ENCODE data around the gene RIBC2. TPM values are rescaled to one million over a fixed set of nuclear protein-coding genes. Genes with fewer than 3 reads are reported as not detected.

Gene RIBC2
- total and polyA plus RNA-seq, 2 of the 13 experiments (the other 11 are each of a cell fraction or from before 2014, with no cell fraction given), result 0.55 TPM; not detected in 1

- TF ChIP-seq, protein P1, sequence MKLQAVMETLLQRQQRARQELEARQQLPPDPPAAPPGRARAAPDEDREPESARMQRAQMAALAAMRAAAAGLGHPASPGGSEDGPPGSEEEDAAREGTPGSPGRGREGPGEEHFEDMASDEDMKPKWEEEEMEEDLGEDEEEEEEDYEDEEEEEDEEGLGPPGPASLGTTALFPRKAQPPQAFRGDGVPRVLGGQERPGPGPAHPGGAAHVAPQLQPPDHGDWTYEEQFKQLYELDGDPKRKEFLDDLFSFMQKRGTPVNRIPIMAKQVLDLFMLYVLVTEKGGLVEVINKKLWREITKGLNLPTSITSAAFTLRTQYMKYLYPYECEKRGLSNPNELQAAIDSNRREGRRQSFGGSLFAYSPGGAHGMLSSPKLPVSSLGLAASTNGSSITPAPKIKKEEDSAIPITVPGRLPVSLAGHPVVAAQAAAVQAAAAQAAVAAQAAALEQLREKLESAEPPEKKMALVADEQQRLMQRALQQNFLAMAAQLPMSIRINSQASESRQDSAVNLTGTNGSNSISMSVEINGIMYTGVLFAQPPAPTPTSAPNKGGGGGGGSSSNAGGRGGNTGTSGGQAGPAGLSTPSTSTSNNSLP (IDR thresholded peaks at IDR 0.05; ENCODE audit: low read depth, low read length), result no peak
- TF ChIP-seq ZNF501 (CRISPR knock-in tag; IDR thresholded peaks at IDR 0.05), result peak; percentile 69
- TF ChIP-seq, protein P2, sequence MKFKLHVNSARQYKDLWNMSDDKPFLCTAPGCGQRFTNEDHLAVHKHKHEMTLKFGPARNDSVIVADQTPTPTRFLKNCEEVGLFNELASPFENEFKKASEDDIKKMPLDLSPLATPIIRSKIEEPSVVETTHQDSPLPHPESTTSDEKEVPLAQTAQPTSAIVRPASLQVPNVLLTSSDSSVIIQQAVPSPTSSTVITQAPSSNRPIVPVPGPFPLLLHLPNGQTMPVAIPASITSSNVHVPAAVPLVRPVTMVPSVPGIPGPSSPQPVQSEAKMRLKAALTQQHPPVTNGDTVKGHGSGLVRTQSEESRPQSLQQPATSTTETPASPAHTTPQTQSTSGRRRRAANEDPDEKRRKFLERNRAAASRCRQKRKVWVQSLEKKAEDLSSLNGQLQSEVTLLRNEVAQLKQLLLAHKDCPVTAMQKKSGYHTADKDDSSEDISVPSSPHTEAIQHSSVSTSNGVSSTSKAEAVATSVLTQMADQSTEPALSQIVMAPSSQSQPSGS (CRISPR knock-in tag; IDR thresholded peaks at IDR 0.05), result peak; percentile 42; the same call in 1 of the 2 replicates
- TF ChIP-seq, protein P3, sequence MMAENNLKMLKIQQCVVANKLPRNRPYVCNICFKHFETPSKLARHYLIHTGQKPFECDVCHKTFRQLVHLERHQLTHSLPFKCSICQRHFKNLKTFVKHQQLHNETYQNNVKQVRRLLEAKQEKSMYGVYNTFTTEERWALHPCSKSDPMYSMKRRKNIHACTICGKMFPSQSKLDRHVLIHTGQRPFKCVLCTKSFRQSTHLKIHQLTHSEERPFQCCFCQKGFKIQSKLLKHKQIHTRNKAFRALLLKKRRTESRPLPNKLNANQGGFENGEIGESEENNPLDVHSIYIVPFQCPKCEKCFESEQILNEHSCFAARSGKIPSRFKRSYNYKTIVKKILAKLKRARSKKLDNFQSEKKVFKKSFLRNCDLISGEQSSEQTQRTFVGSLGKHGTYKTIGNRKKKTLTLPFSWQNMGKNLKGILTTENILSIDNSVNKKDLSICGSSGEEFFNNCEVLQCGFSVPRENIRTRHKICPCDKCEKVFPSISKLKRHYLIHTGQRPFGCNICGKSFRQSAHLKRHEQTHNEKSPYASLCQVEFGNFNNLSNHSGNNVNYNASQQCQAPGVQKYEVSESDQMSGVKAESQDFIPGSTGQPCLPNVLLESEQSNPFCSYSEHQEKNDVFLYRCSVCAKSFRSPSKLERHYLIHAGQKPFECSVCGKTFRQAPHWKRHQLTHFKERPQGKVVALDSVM (CRISPR knock-in tag; IDR thresholded peaks at IDR 0.05), result peak; percentile 47; the same call in 1 of the 2 replicates
- no peak; the same call in 1 of the 2 replicates for TF ChIP-seq NFKB2 (CRISPR knock-in tag; IDR thresholded peaks at IDR 0.05; ENCODE audit: borderline replicate concordance)
- peak; percentile 63 for TF ChIP-seq ZSCAN31 (CRISPR knock-in tag; IDR thresholded peaks at IDR 0.05; ENCODE audit: low read depth)
- peak; percentile 41; the same call in 1 of the 2 replicates for TF ChIP-seq MIER3 (CRISPR knock-in tag; IDR thresholded peaks at IDR 0.05; ENCODE audit: borderline replicate concordance)
- TF ChIP-seq KMT2A (CRISPR knock-in tag; IDR thresholded peaks at IDR 0.05), result 0 out of 2 replicates have a peak, but pooled peaks have one; percentile 32
- peak; percentile 63; the same call in 1 of the 2 replicates for TF ChIP-seq ERF (CRISPR knock-in tag; IDR thresholded peaks at IDR 0.05)
- TF ChIP-seq ZNF556 (CRISPR knock-in tag; IDR thresholded peaks at IDR 0.05; ENCODE audit: borderline replicate concordance), result peak; percentile 59; the same call in 1 of the 2 replicates
- no peak for TF ChIP-seq RCOR2 (CRISPR knock-in tag; IDR thresholded peaks at IDR 0.05)
- peak; percentile 42 for TF ChIP-seq GABPB1 (CRISPR knock-in tag; IDR thresholded peaks at IDR 0.05)
- TF ChIP-seq PHF21A (CRISPR knock-in tag; IDR thresholded peaks at IDR 0.05), result peak; percentile 51; the same call in 1 of the 2 replicates
- no peak for TF ChIP-seq ZBTB4 (CRISPR knock-in tag; IDR thresholded peaks at IDR 0.05; ENCODE audit: borderline replicate concordance)
- TF ChIP-seq ZNF672 (CRISPR knock-in tag; IDR thresholded peaks at IDR 0.05), result no peak
- TF ChIP-seq ATAD3A (CRISPR knock-in tag; IDR thresholded peaks at IDR 0.05), result no peak
- TF ChIP-seq, protein P4, sequence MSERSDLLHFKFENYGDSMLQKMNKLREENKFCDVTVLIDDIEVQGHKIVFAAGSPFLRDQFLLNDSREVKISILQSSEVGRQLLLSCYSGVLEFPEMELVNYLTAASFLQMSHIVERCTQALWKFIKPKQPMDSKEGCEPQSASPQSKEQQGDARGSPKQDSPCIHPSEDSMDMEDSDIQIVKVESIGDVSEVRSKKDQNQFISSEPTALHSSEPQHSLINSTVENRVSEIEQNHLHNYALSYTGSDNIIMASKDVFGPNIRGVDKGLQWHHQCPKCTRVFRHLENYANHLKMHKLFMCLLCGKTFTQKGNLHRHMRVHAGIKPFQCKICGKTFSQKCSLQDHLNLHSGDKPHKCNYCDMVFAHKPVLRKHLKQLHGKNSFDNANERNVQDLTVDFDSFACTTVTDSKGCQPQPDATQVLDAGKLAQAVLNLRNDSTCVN (CRISPR knock-in tag; IDR thresholded peaks at IDR 0.05; ENCODE audit: borderline replicate concordance), result peak; percentile 67; the same call in 1 of the 2 replicates
Observed at GRCh38 chr22:45435544-45436139, 22.1 kb downstream of the RIBC2 start (continued).

Measured in HepG2 (cell line).